Heart left ventricle (tissue), 13 donors: ENCODE data around the gene KCNQ1.

Experiments
- CTCF ChIP-seq, 12 donors: fragments of 200-600 bp; sonication (generic) in 4 of 12; IDR thresholded peaks; one replicate each; pipeline versions ENCODE4 v1.5.0 to v1.8.0; 2018 to 2022; ENCODE audit warnings: antibody characterized with exemption in 12 of 12, mild to moderate bottlenecking in 5 of 12
- POLR2A ChIP-seq, 2 donors: fragments of 450-650 bp; IDR thresholded peaks; one replicate each; pipeline ENCODE4 v1.6.1; 2017; ENCODE audit warnings: antibody characterized with exemption in 2 of 2, mild to moderate bottlenecking in 2 of 2, moderate library complexity in 2 of 2
- donor health status: ischemic (EF 13 %, LVEDD 7.1; RV severe dilation, severe dysfunction).
- donor health status: DM: no; HTN: yes; CAD: no.
- donor health status: DM: no; HTN: no; CAD: no.
- donor health status: ischemic (EF 25% LVEDD 6.9; RV normal size, moderate dysfunction).
- donor health status: ischemic (EF 25% LVEDD 5.7; RV mildly dilated, moderate dysfunction).
- donor health status: ischemic (EF 35%, LVEDD 5.7; RV mildly dilated, moderate dysfunction).
- donor health status: nonischemic (EF 11% LVEDD 7.7; RV severe dilation, severe dysfunction).
- donor health status: DM: yes; HTN: yes; CAD: no.
- donor health status: PGD.
- donor health status: ischemic (EF 29% LVEDD 5.4; RV normal size, mild dysfunction).
- donor health status: nonischemic (EF 23%, LVEDD 6.1; RV moderate dilation, normal function).

DNA sequence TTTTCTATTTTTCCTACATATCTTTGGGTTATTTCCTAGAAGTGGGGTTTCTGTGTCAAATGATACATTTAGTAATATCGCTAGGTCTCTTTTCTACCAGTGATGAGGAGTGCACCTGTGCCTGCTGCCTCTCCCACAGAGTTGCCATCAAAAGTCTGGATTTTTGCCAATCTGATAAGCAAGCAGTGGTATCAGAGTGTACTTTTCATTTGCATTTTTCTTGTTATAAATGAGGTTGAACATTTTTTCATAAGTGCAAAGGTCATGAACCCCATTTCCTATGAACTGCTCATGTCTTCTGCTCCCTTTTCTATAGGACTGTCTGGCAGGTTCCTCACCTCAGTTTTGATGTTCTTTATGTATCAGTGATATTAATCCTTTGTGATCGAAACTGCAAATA, 2.2 kb upstream of the KCNQ1 start:
- TF ChIP-seq CTCF (IDR thresholded peaks at IDR 0.05) = no peak
- no peak for TF ChIP-seq POLR2A (IDR thresholded peaks at IDR 0.05)
